WTC11 (cell line): Measurements from ENCODE around the gene INTS7. TPM values are rescaled to one million over a fixed set of nuclear protein-coding genes. Genes with fewer than 3 reads are reported as not detected.

Source experiments
- ATAC-seq: fragments of 200-7000 bp; cut with Tn5 transposase; 2 replicates; pipeline ENCODE4 v1.10.0; 2021; ENCODE audit warnings: mild to moderate bottlenecking, moderate library complexity
- CTCF ChIA-PET: fragments of 300-600 bp; sonication (Branson Sonifier 250); formaldehyde crosslinking; loops from one replicate; lab custom pipeline; 2021; ENCODE audit warnings: antibody characterized with exemption; lab: Charles Lee
- POLR2A ChIA-PET: fragments of 350-600 bp; sonication (Branson Sonifier 250); formaldehyde crosslinking; loops from one replicate; lab custom pipeline; 2021; ENCODE audit warnings: antibody characterized with exemption; lab: Charles Lee
- DNase-seq: peaks from one replicate; pipeline ENCODE4 v3.0.0; 2021; ENCODE audit warnings: low spot score
- H3K27ac Mint-ChIP-seq: 2 replicates; pipeline ENCODE4 v1.8.0; 2021; ENCODE audit warnings: mixed read lengths
- H3K27me3 Mint-ChIP-seq: 2 replicates; pipeline ENCODE4 v1.8.0; 2021; ENCODE audit warnings: low read depth, mild to moderate bottlenecking, moderate library complexity, mixed read lengths
- H3K36me3 Mint-ChIP-seq: 2 replicates; pipeline ENCODE4 v1.8.0; 2021; ENCODE audit warnings: mixed read lengths
- H3K4me1 Mint-ChIP-seq: 2 replicates; pipeline ENCODE4 v1.8.0; 2022; ENCODE audit warnings: mixed read lengths
- H3K4me3 Mint-ChIP-seq: 2 replicates; pipeline ENCODE4 v1.8.0; 2021; ENCODE audit warnings: mild to moderate bottlenecking, moderate library complexity, mixed read lengths
- H3K9me3 Mint-ChIP-seq: 2 replicates; pipeline ENCODE4 v1.8.0; 2021; ENCODE audit warnings: mixed read lengths
- ATF1 ChIP-seq: sonication (generic); formaldehyde crosslinking; IDR thresholded peaks from 2 replicates; pipeline ENCODE4 v1.8.1; 2023; ENCODE audit warnings: mild to moderate bottlenecking, moderate library complexity, missing genetic modification reagents
- E2F4 ChIP-seq: sonication (generic); formaldehyde crosslinking; IDR thresholded peaks from 2 replicates; pipeline ENCODE4 v1.8.1; 2022; ENCODE audit warnings: low read depth, mild to moderate bottlenecking, moderate library complexity, missing genetic modification reagents, borderline replicate concordance
- FOXP4 ChIP-seq: sonication (generic); formaldehyde crosslinking; IDR thresholded peaks from 2 replicates; pipeline ENCODE4 v1.8.0; 2022; ENCODE audit warnings: mild to moderate bottlenecking, missing genetic modification reagents
- GRHL2 ChIP-seq: fragments of 250-450 bp; sonication (Bioruptor Pico); IDR thresholded peaks from 2 replicates; pipeline ENCODE4 v1.8.0; 2022; ENCODE audit warnings: mild to moderate bottlenecking, moderate library complexity; ENCODE audit not compliant: insufficient replicate concordance, severe bottlenecking
- IRF2 ChIP-seq: sonication (generic); formaldehyde crosslinking; IDR thresholded peaks from 2 replicates; pipeline ENCODE4 v1.8.0; 2022; ENCODE audit warnings: low read depth, missing genetic modification reagents, borderline replicate concordance
- NR2C2 ChIP-seq: sonication (generic); formaldehyde crosslinking; IDR thresholded peaks from 2 replicates; pipeline ENCODE4 v1.8.0; 2022; ENCODE audit warnings: mild to moderate bottlenecking, missing genetic modification reagents
- OVOL2 ChIP-seq: fragments of 250-450 bp; sonication (Bioruptor Pico); IDR thresholded peaks from 2 replicates; pipeline ENCODE4 v1.9.0; 2021; ENCODE audit warnings: mild to moderate bottlenecking, borderline replicate concordance
- RORB ChIP-seq: fragments of 250-450 bp; sonication (Bioruptor Pico); IDR thresholded peaks from 2 replicates; pipeline ENCODE4 v1.9.0; 2021; ENCODE audit warnings: mild to moderate bottlenecking
- SOX15 ChIP-seq: fragments of 250-450 bp; sonication (Bioruptor Pico); IDR thresholded peaks from 2 replicates; pipeline ENCODE4 v1.9.0; 2021; ENCODE audit warnings: mild to moderate bottlenecking
- SP1 ChIP-seq: sonication (generic); formaldehyde crosslinking; conservative IDR thresholded peaks from 2 replicates; pipeline ENCODE4 v1.8.1; 2022; ENCODE audit warnings: missing genetic modification reagents
- TCF7 ChIP-seq: sonication (generic); formaldehyde crosslinking; IDR thresholded peaks from 2 replicates; pipeline ENCODE4 v1.8.0; 2022; ENCODE audit warnings: mild to moderate bottlenecking, low read depth, missing genetic modification reagents, moderate library complexity
- TEAD1 ChIP-seq: sonication (generic); formaldehyde crosslinking; IDR thresholded peaks from 2 replicates; pipeline ENCODE4 v1.8.0; 2022; ENCODE audit warnings: mild to moderate bottlenecking, missing genetic modification reagents
- USF1 ChIP-seq: sonication (generic); formaldehyde crosslinking; IDR thresholded peaks from 2 replicates; pipeline ENCODE4 v1.8.0; 2022; ENCODE audit warnings: mild to moderate bottlenecking, missing genetic modification reagents
- ZNF423 ChIP-seq: fragments of 250-450 bp; sonication (Bioruptor Pico); IDR thresholded peaks from 2 replicates; pipeline ENCODE4 v2.1.2; 2022; ENCODE audit warnings: mild to moderate bottlenecking, moderate library complexity
- ZNF532 ChIP-seq: fragments of 250-450 bp; sonication (Bioruptor Pico); IDR thresholded peaks from 2 replicates; pipeline ENCODE4 v1.9.0; 2021; ENCODE audit warnings: mild to moderate bottlenecking, borderline replicate concordance
- ZNF671 ChIP-seq: fragments of 250-450 bp; sonication (Bioruptor Pico); IDR thresholded peaks from 2 replicates; pipeline ENCODE4 v1.8.0; 2021; ENCODE audit warnings: mild to moderate bottlenecking
- total RNA-seq: library from RNA; stranded (reverse); gene quantifications from 3 replicates; pipeline ENCODE4 v1.2.3, GENCODE V29; 2021
- TF ChIP-seq, protein P1 (sequence below): fragments of 250-450 bp; sonication (Bioruptor Pico); IDR thresholded peaks from 2 replicates; pipeline ENCODE4 v1.8.0; 2021; ENCODE audit warnings: mild to moderate bottlenecking
- TF ChIP-seq, protein P2 (sequence below): fragments of 250-450 bp; sonication (Bioruptor Pico); IDR thresholded peaks from 2 replicates; pipeline ENCODE4 v1.9.0; 2021; ENCODE audit warnings: mild to moderate bottlenecking

INTS7 gene
- total RNA-seq, 1 experiment from 2014 or later, result 17.2 TPM

DNA sequence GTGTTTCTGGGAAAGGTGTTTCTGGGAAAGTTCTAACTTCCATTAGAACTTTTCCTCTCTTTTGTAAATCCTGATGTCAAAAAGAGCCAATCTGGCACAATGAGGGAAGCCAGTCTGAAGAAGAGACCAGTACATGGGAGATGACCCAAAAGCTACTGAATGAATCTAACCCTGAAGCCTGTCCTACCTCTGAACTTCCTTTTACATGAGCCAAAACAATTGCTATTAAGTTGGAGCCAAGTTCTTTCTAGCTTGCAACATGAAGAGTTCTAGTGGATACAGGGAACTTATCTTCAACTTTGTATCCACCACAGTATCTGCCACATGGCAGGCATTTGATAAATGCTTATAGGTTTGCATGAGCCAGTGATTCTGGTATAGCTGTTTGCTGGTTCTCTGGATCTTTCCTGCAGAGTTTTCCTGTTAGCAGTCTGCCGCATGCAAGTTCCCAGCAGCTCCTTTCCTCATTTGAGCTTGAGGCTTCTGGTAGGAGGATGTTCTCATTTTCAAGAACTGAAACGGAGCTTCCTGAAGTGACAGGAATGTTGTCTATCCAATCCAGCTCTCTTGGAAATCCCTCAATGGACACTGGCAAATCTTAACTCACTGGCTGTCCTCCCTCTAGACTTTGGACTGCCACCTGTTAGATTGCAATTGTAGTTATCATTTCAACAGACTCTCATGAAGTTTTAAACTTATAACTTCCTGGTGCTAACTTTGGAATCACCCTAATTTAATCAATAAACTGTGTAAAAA, 131.7 kb downstream of the INTS7 start (continued):
- TF ChIP-seq TEAD1 (CRISPR knock-in tag), result no peak
- no peak for TF ChIP-seq SP1 (CRISPR knock-in tag)
- no peak for TF ChIP-seq IRF2 (CRISPR knock-in tag)
- TF ChIP-seq, protein P1, sequence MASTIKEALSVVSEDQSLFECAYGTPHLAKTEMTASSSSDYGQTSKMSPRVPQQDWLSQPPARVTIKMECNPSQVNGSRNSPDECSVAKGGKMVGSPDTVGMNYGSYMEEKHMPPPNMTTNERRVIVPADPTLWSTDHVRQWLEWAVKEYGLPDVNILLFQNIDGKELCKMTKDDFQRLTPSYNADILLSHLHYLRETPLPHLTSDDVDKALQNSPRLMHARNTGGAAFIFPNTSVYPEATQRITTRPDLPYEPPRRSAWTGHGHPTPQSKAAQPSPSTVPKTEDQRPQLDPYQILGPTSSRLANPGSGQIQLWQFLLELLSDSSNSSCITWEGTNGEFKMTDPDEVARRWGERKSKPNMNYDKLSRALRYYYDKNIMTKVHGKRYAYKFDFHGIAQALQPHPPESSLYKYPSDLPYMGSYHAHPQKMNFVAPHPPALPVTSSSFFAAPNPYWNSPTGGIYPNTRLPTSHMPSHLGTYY (CRISPR knock-in tag), result no peak

DNA sequence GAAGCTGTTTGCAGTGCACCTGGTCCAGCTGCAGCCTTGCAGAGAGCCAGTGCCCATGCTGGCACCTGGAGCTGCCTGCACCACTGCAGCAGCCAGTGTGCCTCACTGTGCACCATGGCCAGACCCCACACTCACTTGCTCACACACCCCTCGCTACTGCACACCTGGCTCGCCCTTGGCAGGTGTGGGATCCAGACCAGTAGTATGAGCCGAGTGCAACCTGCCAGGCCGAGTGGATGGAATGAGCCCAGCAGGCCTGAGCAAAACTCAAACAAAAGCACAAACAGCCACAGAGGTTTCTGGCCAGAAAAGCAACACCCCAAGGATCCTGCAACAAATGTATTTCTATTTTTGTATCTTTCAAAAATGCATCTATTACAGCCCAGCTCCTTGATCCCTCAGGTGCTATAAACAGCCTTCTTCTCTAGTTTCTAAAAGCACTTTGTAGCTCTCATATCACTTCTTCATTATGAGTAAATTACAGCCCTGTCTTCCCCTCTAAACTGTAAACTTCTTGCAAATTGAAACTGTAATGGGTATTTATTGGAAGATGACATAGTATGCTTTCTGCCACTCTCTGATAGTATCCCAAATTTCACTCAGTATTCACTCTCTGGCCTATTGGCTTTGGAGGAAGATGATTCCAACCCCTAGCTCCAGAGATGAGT, 132.6 kb downstream of the INTS7 start:
- no peak for DNase-seq
- Mint-ChIP-seq H3K27me3 (no peaks in the 10 kb centered on the region), H3K27ac (no peak overlapping the region), H3K9me3 (peaks cover 21% of the 10 kb centered on the region), H3K4me1 (no peaks in the 10 kb centered on the region), H3K4me3 (no peak overlapping the region), H3K36me3 (peaks cover 5% of the 10 kb centered on the region; the same call in 1 of the 2 replicates)
- TF ChIP-seq E2F4 (CRISPR knock-in tag), result no peak
- TF ChIP-seq FOXP4 (CRISPR knock-in tag), result no peak
- TF ChIP-seq, protein P2, sequence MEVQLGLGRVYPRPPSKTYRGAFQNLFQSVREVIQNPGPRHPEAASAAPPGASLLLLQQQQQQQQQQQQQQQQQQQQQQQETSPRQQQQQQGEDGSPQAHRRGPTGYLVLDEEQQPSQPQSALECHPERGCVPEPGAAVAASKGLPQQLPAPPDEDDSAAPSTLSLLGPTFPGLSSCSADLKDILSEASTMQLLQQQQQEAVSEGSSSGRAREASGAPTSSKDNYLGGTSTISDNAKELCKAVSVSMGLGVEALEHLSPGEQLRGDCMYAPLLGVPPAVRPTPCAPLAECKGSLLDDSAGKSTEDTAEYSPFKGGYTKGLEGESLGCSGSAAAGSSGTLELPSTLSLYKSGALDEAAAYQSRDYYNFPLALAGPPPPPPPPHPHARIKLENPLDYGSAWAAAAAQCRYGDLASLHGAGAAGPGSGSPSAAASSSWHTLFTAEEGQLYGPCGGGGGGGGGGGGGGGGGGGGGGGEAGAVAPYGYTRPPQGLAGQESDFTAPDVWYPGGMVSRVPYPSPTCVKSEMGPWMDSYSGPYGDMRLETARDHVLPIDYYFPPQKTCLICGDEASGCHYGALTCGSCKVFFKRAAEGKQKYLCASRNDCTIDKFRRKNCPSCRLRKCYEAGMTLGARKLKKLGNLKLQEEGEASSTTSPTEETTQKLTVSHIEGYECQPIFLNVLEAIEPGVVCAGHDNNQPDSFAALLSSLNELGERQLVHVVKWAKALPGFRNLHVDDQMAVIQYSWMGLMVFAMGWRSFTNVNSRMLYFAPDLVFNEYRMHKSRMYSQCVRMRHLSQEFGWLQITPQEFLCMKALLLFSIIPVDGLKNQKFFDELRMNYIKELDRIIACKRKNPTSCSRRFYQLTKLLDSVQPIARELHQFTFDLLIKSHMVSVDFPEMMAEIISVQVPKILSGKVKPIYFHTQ (CRISPR knock-in tag), result no peak
- no peak for TF ChIP-seq NR2C2 (CRISPR knock-in tag)
- TF ChIP-seq ZNF423 (CRISPR knock-in tag), result no peak
- no peak for TF ChIP-seq ZNF671 (CRISPR knock-in tag)
- TF ChIP-seq GRHL2 (CRISPR knock-in tag), result no peak
- TF ChIP-seq SOX15 (CRISPR knock-in tag), result no peak
- POLR2A ChIA-PET, result no interaction called here
- no peak for ATAC-seq
- CTCF ChIA-PET, result interaction anchor here (1.4 kb wide), 1 partner anchor 42 kb away, joined by 3 read pairs; no protein-coding TSS in a partner anchor

DNA sequence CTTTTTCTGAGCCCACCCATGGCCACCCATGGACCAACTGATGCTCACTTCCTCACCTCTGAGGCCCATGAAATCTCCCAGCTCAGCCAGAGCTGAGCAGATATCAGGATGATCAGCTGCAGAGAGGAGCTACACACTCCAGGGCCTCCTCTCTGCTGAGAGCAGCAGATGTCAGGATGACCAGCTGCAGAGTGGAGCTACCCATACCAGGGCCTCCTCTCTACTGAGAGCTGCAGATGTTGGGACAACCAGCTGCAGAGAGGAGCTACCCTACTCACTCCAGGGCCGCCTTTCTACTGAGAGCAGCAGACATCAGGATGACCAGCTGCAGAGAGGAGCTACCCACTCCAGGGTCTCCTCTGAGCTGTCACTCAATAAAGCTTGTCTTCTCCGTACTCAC, 133.4 kb downstream of the INTS7 start:
- ChIA-PET CTCF (interaction anchor here (1.4 kb wide), 1 partner anchor 43 kb away, joined by 3 read pairs; no protein-coding TSS in a partner anchor), POLR2A (no interaction called here)
- Mint-ChIP-seq H3K27ac (no peak overlapping the region), H3K27me3 (no peaks in the 10 kb centered on the region), H3K9me3 (peaks cover 21% of the 10 kb centered on the region), H3K36me3 (peaks cover 5% of the 10 kb centered on the region; the same call in 1 of the 2 replicates), H3K4me3 (no peak overlapping the region), H3K4me1 (no peaks in the 10 kb centered on the region)
- DNase-seq (no peak), ATAC-seq (no peak)
- no peak for TF ChIP-seq ZNF532 (CRISPR knock-in tag)
- TF ChIP-seq RORB (CRISPR knock-in tag), result no peak
- no peak for TF ChIP-seq TCF7 (CRISPR knock-in tag)
- TF ChIP-seq ATF1 (CRISPR knock-in tag), result no peak
- TF ChIP-seq OVOL2 (CRISPR knock-in tag), result no peak
- no peak for TF ChIP-seq USF1 (CRISPR knock-in tag)
